LNCAP (cell line): ENCODE data around the gene LIF.

ENCODE experiments used
- CTCF ChIP-seq: fragments of 450-650 bp; IDR thresholded peaks from 2 replicates; pipeline ENCODE4 v1.5.1; 2017; ENCODE audit warnings: mild to moderate bottlenecking

LIF gene

GRCh38 chr22:30250039-30250565, 3.5 kb upstream of the LIF start:
- no peak for TF ChIP-seq CTCF

- no peak for TF ChIP-seq CTCF
Measured at GRCh38 chr22:30249049-30250038, 2.8 kb upstream of the LIF start.

GRCh38 chr22:30248484-30248883, 1.9 kb upstream of the LIF start:
- no peak for TF ChIP-seq CTCF

- no peak for TF ChIP-seq CTCF
Measured at GRCh38 chr22:30247974-30248373, 1.4 kb upstream of the LIF start.

- no peak for TF ChIP-seq CTCF
Measured at GRCh38 chr22:30247561-30247960, 1.0 kb upstream of the LIF start.

- TF ChIP-seq CTCF = no peak
Measured at GRCh38 chr22:30246814-30247376, 336 bp upstream of the LIF start.

- no peak for TF ChIP-seq CTCF
Measured at GRCh38 chr22:30245181-30245984, 1.2 kb downstream of the LIF start.
